ENCODE measurements around the gene RHBDD1.
"Not testable (repeated sequence)": the region's sequence is repeated elsewhere in the genome, so short reads cannot be mapped to it uniquely, and the experiment has no call there.

GRCh38 chr2:226843001-226843400, 7.1 kb downstream of the RHBDD1 start:
- TF ChIP-seq CTCF (IDR thresholded peaks at IDR 0.05; ENCODE audit: insufficient read depth, low read length, poor library complexity, severe bottlenecking); EZH2phosphoT487 (conservative IDR thresholded peaks at IDR 0.05; ENCODE audit: low read length): not testable (repeated sequence)

All from SU-DHL-6 (cell line).